Smooth muscle cell (in vitro differentiated cells): ENCODE data around the gene SLC27A2. TPM values are rescaled to one million over a fixed set of nuclear protein-coding genes. Genes with fewer than 3 reads are reported as not detected.

Experiments
- DNase-seq: peaks from one replicate; lab custom pipeline; 2025; ENCODE audit not compliant: unreplicated experiment; lab: John Stamatoyannopoulos, UW
- H2AFZ ChIP-seq: fragments of 200-600 bp; sonication (generic); 2 replicates; pipeline ENCODE4 v1.6.0; 2016; ENCODE audit warnings: antibody characterized with exemption, low read depth, mild to moderate bottlenecking
- H3F3A ChIP-seq: fragments of 200-600 bp; sonication (generic); 2 replicates; pipeline ENCODE4 v1.6.0; 2017; ENCODE audit warnings: antibody characterized with exemption, low read depth
- H3K27ac ChIP-seq: fragments of 200-600 bp; sonication (generic); 2 replicates; pipeline ENCODE4 v1.5.1; 2016; ENCODE audit warnings: low read depth, mild to moderate bottlenecking
- H3K27me3 ChIP-seq: fragments of 200-600 bp; sonication (generic); 2 replicates; pipeline ENCODE4 v1.6.1; 2016; ENCODE audit warnings: low read depth, mild to moderate bottlenecking
- H3K36me3 ChIP-seq: fragments of 200-600 bp; sonication (generic); 2 replicates; pipeline ENCODE4 v1.5.1; 2016; ENCODE audit warnings: low read depth
- H3K4me1 ChIP-seq: fragments of 200-600 bp; sonication (generic); 2 replicates; pipeline ENCODE4 v1.5.1; 2016; ENCODE audit warnings: low read depth
- H3K4me2 ChIP-seq: fragments of 200-600 bp; sonication (generic); 2 replicates; pipeline ENCODE4 v1.6.0; 2016; ENCODE audit warnings: mild to moderate bottlenecking
- H3K4me3 ChIP-seq: fragments of 200-600 bp; sonication (generic); 2 replicates; pipeline ENCODE4 v1.5.1; 2016; ENCODE audit warnings: mild to moderate bottlenecking
- H3K79me2 ChIP-seq: fragments of 200-600 bp; sonication (generic); 2 replicates; pipeline ENCODE4 v1.6.0; 2016; ENCODE audit warnings: low read depth, mild to moderate bottlenecking
- H3K9ac ChIP-seq: fragments of 200-600 bp; sonication (generic); 2 replicates; pipeline ENCODE4 v1.6.0; 2016; ENCODE audit warnings: low read depth
- H3K9me3 ChIP-seq: fragments of 200-600 bp; sonication (generic); replicated peaks from 2 replicates; pipeline ENCODE4 v1.5.1; 2016; ENCODE audit warnings: low read depth
- H4K20me1 ChIP-seq: fragments of 200-600 bp; sonication (generic); 2 replicates; pipeline ENCODE4 v1.6.0; 2016; ENCODE audit warnings: low read depth
- CTCF ChIP-seq: fragments of 200-600 bp; sonication (generic); IDR thresholded peaks from 2 replicates; pipeline ENCODE4 v1.5.1; 2017; ENCODE audit warnings: borderline replicate concordance, mild to moderate bottlenecking, antibody characterized with exemption; ENCODE audit not compliant: insufficient read depth, poor library complexity, severe bottlenecking
- WGBS: methylation state at CpG from one replicate; pipeline ENCODE4 v1.1.7; 2016; ENCODE audit warnings: low lambda C conversion rate; 5-methylcytosine and 5-hydroxymethylcytosine counted together
- polyA plus RNA-seq: library from polyadenylated mRNA; unstranded; fragments of >200 nt; fragmentation: Nextera tagmentation; extraction: Ambion mirVana; gene quantifications from 2 replicates; pipeline ENCODE4 v1.2.1, GENCODE V29; 2016
- total RNA-seq: library from RNA; depleted of rRNA; stranded (reverse); fragments of >200 nt; gene quantifications from 2 replicates; pipeline ENCODE4 v1.2.3, GENCODE V29; 2014

Gene SLC27A2
- total and polyA plus RNA-seq, 2 experiments from 2014 or later: 1.6 TPM; not detected in 1

- Histone ChIP-seq H3K4me2 (no peak overlapping the region), H3F3A (no peaks in the 10 kb centered on the region), H3K27me3 (no peaks in the 10 kb centered on the region), H3K4me3 (no peak overlapping the region), H3K36me3 (no peaks in the 10 kb centered on the region), H3K27ac (no peak overlapping the region), H3K9ac (no peak overlapping the region), H3K79me2 (no peaks in the 10 kb centered on the region), H3K9me3 (no peaks in the 10 kb centered on the region), H4K20me1 (no peaks in the 10 kb centered on the region), H3K4me1 (no peaks in the 10 kb centered on the region), H2AFZ (no peak overlapping the region)
- no peak for TF ChIP-seq CTCF
- no peak for DNase-seq
- 95% methylated on average over 2 of the region's 2 CpGs for WGBS
Observed at GRCh38 chr15:50232791-50233190, 50.8 kb downstream of the SLC27A2 start.

- Histone ChIP-seq H3K9ac (no peak overlapping the region), H3K4me2 (no peak overlapping the region), H3K9me3 (no peaks in the 10 kb centered on the region), H3K27me3 (no peaks in the 10 kb centered on the region), H4K20me1 (no peaks in the 10 kb centered on the region), H3K79me2 (no peaks in the 10 kb centered on the region), H3K36me3 (no peaks in the 10 kb centered on the region), H3K4me1 (no peaks in the 10 kb centered on the region), H3F3A (no peaks in the 10 kb centered on the region), H2AFZ (no peak overlapping the region), H3K27ac (no peak overlapping the region), H3K4me3 (no peak overlapping the region)
- DNase-seq: no peak
- TF ChIP-seq CTCF: no peak
Observed at GRCh38 chr15:50233192-50233736, 51.3 kb downstream of the SLC27A2 start.

GRCh38 chr15:50234764-50235163 lies 52.8 kb downstream of the SLC27A2 start:
- TF ChIP-seq CTCF: no peak
- Histone ChIP-seq H3K27me3 (no peaks in the 10 kb centered on the region), H3F3A (no peaks in the 10 kb centered on the region), H3K9ac (no peak overlapping the region), H3K9me3 (no peaks in the 10 kb centered on the region), H3K4me2 (no peak overlapping the region), H3K36me3 (no peaks in the 10 kb centered on the region), H3K79me2 (no peaks in the 10 kb centered on the region), H3K4me1 (no peaks in the 10 kb centered on the region), H3K4me3 (no peak overlapping the region), H3K27ac (no peak overlapping the region), H4K20me1 (no peaks in the 10 kb centered on the region), H2AFZ (no peak overlapping the region)
- WGBS: 41% methylated on average over 2 of the region's 2 CpGs
- DNase-seq: no peak

GRCh38 chr15:50235794-50236193 lies 53.8 kb downstream of the SLC27A2 start:
- Histone ChIP-seq H3K9me3 (no peaks in the 10 kb centered on the region), H4K20me1 (no peaks in the 10 kb centered on the region), H3K4me3 (no peak overlapping the region), H2AFZ (no peak overlapping the region), H3F3A (no peaks in the 10 kb centered on the region), H3K27ac (no peak overlapping the region), H3K79me2 (no peaks in the 10 kb centered on the region), H3K36me3 (no peaks in the 10 kb centered on the region), H3K27me3 (no peaks in the 10 kb centered on the region), H3K4me1 (no peaks in the 10 kb centered on the region), H3K9ac (no peak overlapping the region), H3K4me2 (no peak overlapping the region)
- no peak for DNase-seq
- no peak for TF ChIP-seq CTCF
- 46% methylated on average over 1 of the region's 1 CpG for WGBS
